H54 (cell line): Measurements from ENCODE around the gene TMEM164.

Experiments
- DNase-seq: peaks from one replicate; pipeline ENCODE4 v3.0.0; 2011; ENCODE audit warnings: low spot score, mixed read lengths; ENCODE audit not compliant: insufficient read length
- FAIRE-seq: peaks from 3 replicates; lab custom pipeline; 2011; peaks lifted over from hg19 to GRCh38; lab: Jason Lieb, UNC
- POLR2A ChIP-seq: IDR thresholded peaks from 2 replicates; pipeline ENCODE4 v1.6.1; 2011; ENCODE audit warnings: low read depth, mild to moderate bottlenecking, low read length

The TMEM164 gene

GRCh38 chrX:110089656-110090403 is 86.9 kb downstream of the TMEM164 start:
- FAIRE-seq (no peak), DNase-seq (no peak)
- TF ChIP-seq POLR2A: no peak

GRCh38 chrX:110097920-110098319 is 95.0 kb downstream of the TMEM164 start:
- no peak for FAIRE-seq
- no peak for TF ChIP-seq POLR2A
- DNase-seq: no peak

GRCh38 chrX:110103344-110103743 is 100.4 kb downstream of the TMEM164 start:
- DNase-seq: no peak
- FAIRE-seq: no peak
- TF ChIP-seq POLR2A: no peak

GRCh38 chrX:110104078-110104477 is 101.2 kb downstream of the TMEM164 start:
- FAIRE-seq: no peak
- TF ChIP-seq POLR2A: no peak
- no peak for DNase-seq

DNA sequence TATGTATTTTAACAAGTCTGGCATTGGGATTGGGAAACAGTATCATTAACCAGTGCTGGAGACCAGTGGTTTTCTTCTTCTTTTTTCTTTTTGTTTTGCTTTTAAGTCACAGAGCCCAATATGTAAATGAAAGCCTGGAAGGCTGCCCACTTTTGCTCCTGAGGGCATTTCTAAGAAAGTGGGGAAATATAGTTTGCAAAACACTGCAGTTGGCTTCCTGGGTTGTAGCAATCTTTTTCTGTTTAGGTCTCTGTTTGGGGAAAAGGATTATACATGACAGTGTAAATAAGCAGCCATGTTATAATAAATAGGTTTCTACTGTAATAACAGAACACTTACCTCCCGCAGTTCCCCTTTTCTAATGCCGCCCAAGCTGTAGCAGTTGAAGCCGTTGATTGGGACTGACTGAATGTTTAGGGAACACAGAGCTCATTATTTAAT is 105.5 kb downstream of the TMEM164 start:
- FAIRE-seq: no peak
- no peak for TF ChIP-seq POLR2A
- no peak for DNase-seq

GRCh38 chrX:110114260-110114776 is 111.4 kb downstream of the TMEM164 start:
- DNase-seq (no peak), FAIRE-seq (no peak)
- TF ChIP-seq POLR2A: no peak

GRCh38 chrX:110116066-110116980 is 113.4 kb downstream of the TMEM164 start:
- DNase-seq: no peak
- no peak for FAIRE-seq
- no peak for TF ChIP-seq POLR2A

DNA sequence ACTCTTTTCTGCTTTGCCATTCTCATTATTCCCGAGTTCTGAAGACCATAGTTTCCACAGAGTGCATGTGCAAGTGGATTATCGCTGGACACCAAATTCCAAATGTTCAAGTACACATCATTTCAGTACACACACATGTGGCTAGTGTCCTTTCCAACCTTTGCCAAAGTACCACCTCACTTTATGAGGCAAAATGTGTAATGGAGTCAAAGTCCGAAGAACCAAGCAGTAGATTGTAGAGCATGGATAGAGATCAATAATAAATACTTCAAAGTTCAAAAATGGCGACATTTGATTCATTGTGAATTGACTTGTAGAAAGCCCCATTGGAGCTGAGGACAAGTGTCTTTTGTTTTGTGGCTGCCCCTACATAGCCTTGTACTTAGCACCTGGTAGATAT is 115.6 kb downstream of the TMEM164 start:
- DNase-seq: no peak
- no peak for TF ChIP-seq POLR2A
- FAIRE-seq: no peak

DNA sequence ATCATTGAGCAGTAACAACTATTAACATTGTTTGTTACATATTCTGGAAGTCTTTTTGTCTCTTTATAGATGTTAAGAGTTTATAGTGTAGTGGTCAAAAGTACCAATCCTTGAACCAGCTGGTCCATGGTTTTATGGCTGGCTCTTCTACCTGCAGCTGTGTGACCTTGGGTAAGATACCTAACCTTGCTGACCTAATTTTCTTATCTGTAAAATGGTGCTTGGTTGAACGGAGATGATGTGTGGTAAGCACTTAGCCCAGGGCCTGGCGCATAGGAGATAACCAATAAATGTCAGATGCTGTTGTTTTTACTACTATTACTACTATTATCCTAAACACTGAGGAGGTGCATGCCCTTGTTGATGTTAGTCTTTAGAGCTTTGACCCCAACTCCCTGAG is 116.6 kb downstream of the TMEM164 start:
- TF ChIP-seq POLR2A: no peak
- FAIRE-seq: no peak
- DNase-seq: no peak

- no peak for TF ChIP-seq POLR2A
- FAIRE-seq (no peak), DNase-seq (no peak)
These were observed 117.1 kb downstream of the TMEM164 start for GRCh38 chrX:110120025-110120424.

DNA sequence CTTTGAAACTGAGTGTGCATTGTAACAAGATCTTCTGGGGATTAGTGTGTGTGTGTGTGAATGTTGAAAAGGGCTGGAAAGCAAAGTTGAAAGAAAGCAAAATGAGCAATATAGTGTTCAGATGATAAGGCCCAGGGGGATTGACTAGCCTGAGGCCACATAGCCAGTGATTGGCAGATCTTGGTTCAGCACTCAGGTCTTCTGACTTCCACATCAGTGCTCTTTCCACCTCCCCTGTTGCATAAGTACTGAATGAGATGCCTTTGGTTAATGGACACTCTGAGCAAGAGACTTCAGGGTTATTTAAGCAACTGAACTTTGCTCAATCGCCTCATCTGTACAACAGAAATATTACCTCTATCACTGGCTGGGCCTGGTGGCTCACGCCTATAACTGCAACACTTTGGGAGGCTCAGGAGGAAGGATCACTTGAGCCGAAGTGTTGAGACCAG is 120.4 kb downstream of the TMEM164 start:
- DNase-seq: no peak
- no peak for FAIRE-seq
- no peak for TF ChIP-seq POLR2A

DNA sequence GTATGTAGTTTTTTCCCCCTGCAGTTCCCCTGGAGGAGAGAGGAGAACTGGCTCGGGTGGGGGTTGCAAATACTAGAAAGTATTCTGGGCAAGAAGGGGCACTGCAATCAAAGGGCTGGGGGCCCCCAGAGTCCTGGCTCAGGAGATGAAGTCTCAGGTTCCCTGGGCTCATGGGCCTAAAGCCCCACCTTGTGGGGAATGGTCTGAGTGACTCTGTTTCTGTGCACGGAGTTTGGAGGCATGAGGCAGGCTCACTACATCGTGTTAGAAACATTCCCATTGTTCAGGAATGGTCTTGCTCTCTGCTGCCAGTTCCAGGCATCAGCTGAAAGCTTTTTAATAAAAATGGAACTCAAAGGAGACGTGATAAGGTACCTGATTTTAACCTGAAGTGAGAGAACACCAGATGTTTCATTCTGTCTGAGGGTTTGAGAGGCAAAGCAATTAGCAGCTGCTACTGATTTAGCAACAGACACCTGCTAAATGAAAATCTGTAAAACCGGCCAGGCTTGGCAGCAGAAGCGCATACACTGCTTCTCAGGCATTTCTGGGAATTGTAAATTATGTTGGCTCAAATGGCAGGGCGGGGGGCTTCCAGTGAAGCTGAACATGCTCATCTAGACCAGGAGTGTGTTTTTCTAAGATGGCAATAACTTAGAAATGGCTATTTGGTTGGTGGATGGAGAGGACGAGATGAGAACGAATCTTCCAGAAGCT is 122.7 kb downstream of the TMEM164 start:
- DNase-seq (no peak), FAIRE-seq (no peak)
- TF ChIP-seq POLR2A: no peak

DNA sequence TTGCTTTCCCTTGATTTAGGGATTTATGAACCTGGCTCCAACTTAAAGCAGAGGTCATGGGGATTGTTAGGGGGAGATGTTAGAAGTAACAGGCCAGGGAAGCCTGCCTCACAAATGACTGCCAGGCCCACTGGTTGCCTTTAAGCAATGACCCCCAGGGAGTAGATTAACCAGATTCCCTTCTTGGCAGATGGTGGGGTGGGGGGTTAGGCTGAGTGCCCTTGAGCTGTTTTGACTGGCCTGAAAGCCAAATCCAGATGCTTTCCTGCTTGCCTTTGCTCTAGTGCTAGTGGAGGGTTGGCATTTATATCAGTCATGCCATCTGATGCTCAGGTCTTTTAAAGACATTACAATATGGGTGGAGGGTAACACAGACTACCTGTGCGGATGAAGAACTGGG is 128.1 kb downstream of the TMEM164 start:
- FAIRE-seq: no peak
- DNase-seq: no peak
- no peak for TF ChIP-seq POLR2A
